GM12891 (cell line): ENCODE data around the gene AIMP2.

Source experiments
- PAX5 ChIP-seq: IDR thresholded peaks from 2 replicates; pipeline ENCODE4 v1.6.1; 2011; ENCODE audit warnings: low read length, moderate library complexity, mild to moderate bottlenecking; ENCODE audit not compliant: insufficient read depth, severe bottlenecking
- POLR2A ChIP-seq: IDR thresholded peaks from 2 replicates; pipeline ENCODE4 v1.6.1; 2011; ENCODE audit warnings: low read depth, low read length, control low read depth
- POLR2AphosphoS5 ChIP-seq: IDR thresholded peaks from 2 replicates; pipeline ENCODE4 v1.6.1; 2011; ENCODE audit warnings: low read depth, low read length, control low read depth
- POU2F2 ChIP-seq: IDR thresholded peaks from 2 replicates; pipeline ENCODE4 v1.6.1; 2011; ENCODE audit warnings: low read depth, mild to moderate bottlenecking, control low read depth, low read length, moderate library complexity
- TAF1 ChIP-seq: IDR thresholded peaks from 2 replicates; pipeline ENCODE4 v1.6.1; 2011; ENCODE audit warnings: low read depth, low read length, control low read depth

DNA sequence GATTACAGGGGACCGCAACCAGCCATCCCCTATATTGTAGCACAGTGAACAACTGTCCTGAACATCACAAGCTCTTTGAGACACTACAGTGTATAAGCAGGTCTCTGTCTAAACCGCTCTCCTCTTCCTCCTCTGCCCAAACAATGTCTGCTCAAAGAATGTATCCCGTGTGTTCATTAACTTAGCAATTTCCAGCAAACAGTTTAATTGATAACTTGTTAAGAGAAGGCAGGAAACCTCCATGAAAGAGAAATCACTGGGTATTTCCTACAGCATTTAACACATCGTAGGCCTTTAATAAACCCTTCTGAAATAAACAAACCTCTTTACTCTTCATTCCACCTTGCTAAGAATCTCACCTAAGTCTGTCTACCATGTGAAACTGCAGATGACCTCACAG is 1.7 kb upstream of the AIMP2 start:
- no peak for TF ChIP-seq POLR2AphosphoS5
- no peak for TF ChIP-seq POLR2A
- no peak for TF ChIP-seq TAF1
- no peak for TF ChIP-seq PAX5
- no peak for TF ChIP-seq POU2F2
